Activated CD4-positive, alpha-beta T cell treated with anti-CD3 and anti-CD28 coated beads for 1 hour (primary cell): ENCODE results near the gene CACNA2D1.
"Not testable (repeated sequence)": the region's sequence is repeated elsewhere in the genome, so short reads cannot be mapped to it uniquely, and the experiment has no call there.

Experiments
- DNase-seq: peaks from one replicate; pipeline ENCODE4 v3.0.0-alpha.2; 2020

The CACNA2D1 gene

GRCh38 chr7:82389876-82390275 is 53.7 kb downstream of the CACNA2D1 start:
- DNase-seq: no peak

- DNase-seq: no peak
These were observed 55.4 kb downstream of the CACNA2D1 start for GRCh38 chr7:82388138-82388537.

- DNase-seq: not testable (repeated sequence)
These were observed 57.0 kb downstream of the CACNA2D1 start for GRCh38 chr7:82386571-82386970.

GRCh38 chr7:82384779-82385178 is 58.8 kb downstream of the CACNA2D1 start:
- DNase-seq: no peak

- no peak for DNase-seq
These were observed 59.5 kb downstream of the CACNA2D1 start for GRCh38 chr7:82384051-82384464.

- no peak for DNase-seq
These were observed 61.3 kb downstream of the CACNA2D1 start for GRCh38 chr7:82382276-82382675.

GRCh38 chr7:82376739-82377138 is 66.8 kb downstream of the CACNA2D1 start:
- DNase-seq: no peak

- DNase-seq: no peak
These were observed 67.9 kb downstream of the CACNA2D1 start for GRCh38 chr7:82375713-82376112.

GRCh38 chr7:82375129-82375528 is 68.4 kb downstream of the CACNA2D1 start:
- DNase-seq: no peak

- DNase-seq: no peak
These were observed 69.5 kb downstream of the CACNA2D1 start for GRCh38 chr7:82373926-82374635.

GRCh38 chr7:82364671-82365070 is 78.9 kb downstream of the CACNA2D1 start:
- no peak for DNase-seq

- no peak for DNase-seq
These were observed 79.5 kb downstream of the CACNA2D1 start for GRCh38 chr7:82364048-82364447.

GRCh38 chr7:82362129-82362706 is 81.4 kb downstream of the CACNA2D1 start:
- no peak for DNase-seq

GRCh38 chr7:82360591-82361368 is 82.8 kb downstream of the CACNA2D1 start:
- no peak for DNase-seq

- no peak for DNase-seq
These were observed 84.2 kb downstream of the CACNA2D1 start for GRCh38 chr7:82359426-82359825.

- DNase-seq: no peak
These were observed 84.7 kb downstream of the CACNA2D1 start for GRCh38 chr7:82358923-82359322.

- no peak for DNase-seq
These were observed 85.5 kb downstream of the CACNA2D1 start for GRCh38 chr7:82358009-82358578.

GRCh38 chr7:82348251-82348650 is 95.3 kb downstream of the CACNA2D1 start:
- no peak for DNase-seq

GRCh38 chr7:82347808-82348207 is 95.8 kb downstream of the CACNA2D1 start:
- no peak for DNase-seq

- no peak for DNase-seq
These were observed 97.7 kb downstream of the CACNA2D1 start for GRCh38 chr7:82345886-82346285.

GRCh38 chr7:82343716-82344115 is 99.9 kb downstream of the CACNA2D1 start:
- no peak for DNase-seq

- no peak for DNase-seq
These were observed 103.6 kb downstream of the CACNA2D1 start for GRCh38 chr7:82339958-82340357.

GRCh38 chr7:82335927-82336326 is 107.7 kb downstream of the CACNA2D1 start:
- no peak for DNase-seq

- DNase-seq: no peak
These were observed 108.6 kb downstream of the CACNA2D1 start for GRCh38 chr7:82335001-82335400.
